ENCODE measurements around the gene ORAI3. TPM values are rescaled to one million over a fixed set of nuclear protein-coding genes. Genes with fewer than 3 reads are reported as not detected.
A peak's percentile ranks its signal among the peaks of the same experiment; 100 is the strongest.

Gene ORAI3
- total RNA-seq, 1 experiment from 2014 or later, result 9.0 TPM

GRCh38 chr16:30951750-30952149 is 2.9 kb downstream of the ORAI3 start (continued):
- TF ChIP-seq ZFX (IDR thresholded peaks at IDR 0.05), result no peak

GRCh38 chr16:30953111-30953510 is 4.2 kb downstream of the ORAI3 start:
- H3K27me3 ChIP-seq (ENCODE audit: insufficient read depth, low read length), result no peaks in the 10 kb centered on the region
- ChIA-PET RAD21 (ENCODE audit: low non-redundant PET in 1 of 2, low total read pairs in 2 of 2, uncharacterized antibody in 2 of 2, unreplicated experiment in 2 of 2) (interaction anchor here in 1 of 2 experiments (0.8 kb wide), 1 partner anchor 189 kb away, joined by 4 read pairs; no protein-coding TSS in a partner anchor), POLR2A (interaction anchor here (1.0 to 1.3 kb wide), 3 partner anchors 11 to 227 kb away, joined by 3 to 4 read pairs (median 4); partner anchors contain the start of genes FUS, ZNF646 and ZNF668), CTCF (interaction anchor here (0.7 to 3.1 kb wide), 20 partner anchors 9 to 916 kb away, joined by 3 to 18 read pairs (median 4); partner anchors contain the start of genes ARMC5, DCTPP1, KAT8 and TRIM72)
- H3K4me2 ChIP-seq (ENCODE audit: low read length), result peak overlapping the region; percentile 41; the same call in 1 of the 2 replicates
- H3K4me3 ChIP-seq (replicated peaks in 1 of 2; ENCODE audit: low read depth in 1 of 2, low read length in 2 of 2), result no peak overlapping the region
- TF ChIP-seq POLR2A (IDR thresholded peaks at IDR 0.05; ENCODE audit: borderline replicate concordance, extremely low read depth, insufficient read depth, insufficient read length) (no peak), ELF1 (IDR thresholded peaks at IDR 0.05; ENCODE audit: borderline replicate concordance, low read depth) (no peak), EGR1 (IDR thresholded peaks at IDR 0.05; ENCODE audit: low read depth) (no peak), ZNF274 (IDR thresholded peaks at IDR 0.05; ENCODE audit: low read depth, low read length) (no peak), CTCF (IDR thresholded peaks at IDR 0.05 in 2 of 3, conservative IDR thresholded peaks at IDR 0.05 in 1 of 3; ENCODE audit: borderline replicate concordance in 1 of 3, insufficient read depth in 1 of 3, low read depth in 2 of 3, low read length in 2 of 3) (no peak), CBX3 (IDR thresholded peaks at IDR 0.05; ENCODE audit: low read depth) (no peak), ATF3 (IDR thresholded peaks at IDR 0.05) (no peak), ZFX (IDR thresholded peaks at IDR 0.05) (no peak), EZH2 (IDR thresholded peaks at IDR 0.05) (no peak), SIN3A (IDR thresholded peaks at IDR 0.05; ENCODE audit: low read depth) (no peak)
- peaks cover 3% of the 10 kb centered on the region; the same call in 1 of the 2 replicates for H3K79me2 ChIP-seq (ENCODE audit: insufficient read depth, low read length)
- no peaks in the 10 kb centered on the region for H3K36me3 ChIP-seq (ENCODE audit: control insufficient read depth in 1 of 2, insufficient read depth in 2 of 2, low read length in 2 of 2)
- H3K9ac ChIP-seq (ENCODE audit: low read length), result no peak overlapping the region
- DNase-seq (ENCODE audit: low read depth, low spot score) (no peak), ATAC-seq (no peak)
- peak overlapping the region; percentile 17; the same call in 1 of the 2 replicates for H3K27ac ChIP-seq (ENCODE audit: low read depth, low read length)
- H4K20me1 ChIP-seq (ENCODE audit: insufficient read depth), result no peaks in the 10 kb centered on the region
- no peaks in the 10 kb centered on the region for H3K9me3 ChIP-seq (ENCODE audit: control insufficient read depth in 1 of 2, insufficient read depth in 1 of 2, low read depth in 1 of 2, low read length in 2 of 2)
- BruUV-seq (replicated peaks), result no TSS peak
- peaks cover 28 to 50% of the 10 kb centered on the region in 2 experiments for H3K4me1 ChIP-seq (ENCODE audit: control insufficient read depth in 1 of 2, insufficient read depth in 2 of 2, low read length in 2 of 2)
- no peak overlapping the region for H2AFZ ChIP-seq (ENCODE audit: low read depth, low read length, poor library complexity, severe bottlenecking)
- H3K9me2 ChIP-seq (ENCODE audit: insufficient read depth), result no peaks in the 10 kb centered on the region
- intact Hi-C loops (cut with micrococcal nuclease), result loop anchor here (10.0 kb wide), 2 partner anchors 142 to 492 kb away; partner anchors contain the start of genes VKORC1 and ZNF843
